GM18909 (cell line): ENCODE data around the gene PDE6G.

Experiments used
- ATAC-seq: cut with Tn5 transposase; IDR thresholded peaks from one replicate; pipeline ENCODE4 v1.9.1; 2021; ENCODE audit warnings: mild to moderate bottlenecking; ENCODE audit not compliant: unreplicated experiment, poor library complexity

Gene PDE6G

GRCh38 chr17:81656118-81656743 lies at the start of gene PDE6G:
Gene PDE6G (minus strand): TSS chr17:81656542. CDS start chr17:81653305, 3,237 bp downstream.
- no peak for ATAC-seq

DNA sequence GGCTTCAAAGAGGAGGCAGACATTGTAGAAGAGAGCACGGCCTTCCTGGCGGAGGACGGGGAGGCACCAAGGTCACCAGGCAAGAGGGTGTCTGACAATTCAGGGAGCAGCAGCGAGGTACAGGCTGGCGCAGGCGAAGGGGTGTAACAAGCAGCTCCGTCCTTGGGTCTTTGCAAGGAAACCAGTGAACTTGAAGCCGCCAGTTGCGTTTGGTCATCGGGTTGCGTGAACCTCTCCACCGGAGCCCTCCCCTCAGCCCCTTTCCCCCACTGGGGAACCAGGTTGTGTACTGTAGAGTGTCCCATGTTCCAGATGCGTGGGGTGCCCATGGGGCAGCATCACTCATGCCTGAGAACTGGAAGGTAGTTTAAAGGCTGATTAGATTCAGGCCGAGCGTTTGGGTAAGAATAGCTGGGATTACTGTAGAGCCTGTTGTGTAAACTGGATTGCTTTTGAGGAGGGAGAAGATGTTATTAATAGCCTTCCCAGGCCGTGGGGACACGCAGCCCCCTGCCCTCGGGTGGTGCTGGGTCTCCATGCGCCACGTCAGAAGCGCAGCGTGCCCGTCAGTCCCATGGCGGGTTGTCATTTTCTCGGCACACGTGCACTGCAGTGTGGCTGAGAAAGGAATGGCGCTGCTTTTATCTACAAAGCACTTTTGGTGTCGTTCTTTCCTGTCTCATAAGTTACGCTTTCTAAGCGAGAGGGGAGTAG lies 49.3 kb upstream of the PDE6G start:
- ATAC-seq: no peak

GRCh38 chr17:81703747-81704654 lies 47.7 kb upstream of the PDE6G start:
- no peak for ATAC-seq

- peak; percentile 80 for ATAC-seq
Observed at GRCh38 chr17:81702934-81703746, 46.8 kb upstream of the PDE6G start, which contains the start of gene MRPL12. Gene MRPL12 (plus strand): TSS chr17:81703367. CDS start chr17:81703502, 135 bp downstream.

GRCh38 chr17:81701288-81702071 lies 45.1 kb upstream of the PDE6G start:
- ATAC-seq: no peak

DNA sequence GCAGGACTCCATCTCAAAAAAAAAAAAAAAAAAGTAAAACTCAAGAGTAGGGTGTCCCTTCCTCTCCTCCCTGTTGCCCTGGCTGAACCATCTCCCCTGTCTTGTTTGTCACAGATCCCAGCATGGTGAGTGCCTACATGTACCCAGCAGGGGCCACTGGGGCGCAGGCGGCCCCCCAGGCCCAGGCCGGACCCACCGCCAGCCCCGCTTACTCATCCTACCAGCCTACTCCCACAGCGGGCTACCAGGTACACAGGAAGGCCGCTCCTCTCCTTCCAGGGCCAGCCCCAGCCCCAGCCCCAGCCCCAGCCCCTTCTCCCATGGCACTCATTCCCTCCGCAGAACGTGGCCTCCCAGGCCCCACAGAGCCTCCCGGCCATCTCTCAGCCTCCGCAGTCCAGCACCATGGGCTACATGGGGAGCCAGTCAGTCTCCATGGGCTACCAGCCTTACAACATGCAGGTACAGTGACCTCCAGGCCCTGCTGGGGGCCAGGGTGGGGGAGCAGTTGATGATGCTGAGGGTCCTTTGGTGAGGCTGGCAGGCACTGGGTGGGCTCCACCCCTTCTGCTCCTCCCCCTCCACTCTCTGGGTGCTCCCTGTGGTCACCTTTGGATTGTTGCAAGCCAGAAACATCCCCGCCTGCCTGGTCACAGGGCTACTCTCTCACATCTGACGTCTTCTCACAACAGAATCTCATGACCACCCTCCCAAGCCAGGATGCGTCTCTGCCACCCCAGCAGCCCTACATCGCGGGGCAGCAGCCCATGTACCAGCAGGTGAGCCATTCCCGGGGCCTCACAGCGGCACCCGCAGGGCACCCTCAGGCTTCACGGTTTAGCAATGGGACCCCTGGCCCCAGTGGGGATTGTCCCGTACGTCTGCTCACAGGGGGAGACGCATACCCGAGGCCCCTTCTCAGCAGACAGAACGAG lies 44.3 kb upstream of the PDE6G start:
- no peak for ATAC-seq

DNA sequence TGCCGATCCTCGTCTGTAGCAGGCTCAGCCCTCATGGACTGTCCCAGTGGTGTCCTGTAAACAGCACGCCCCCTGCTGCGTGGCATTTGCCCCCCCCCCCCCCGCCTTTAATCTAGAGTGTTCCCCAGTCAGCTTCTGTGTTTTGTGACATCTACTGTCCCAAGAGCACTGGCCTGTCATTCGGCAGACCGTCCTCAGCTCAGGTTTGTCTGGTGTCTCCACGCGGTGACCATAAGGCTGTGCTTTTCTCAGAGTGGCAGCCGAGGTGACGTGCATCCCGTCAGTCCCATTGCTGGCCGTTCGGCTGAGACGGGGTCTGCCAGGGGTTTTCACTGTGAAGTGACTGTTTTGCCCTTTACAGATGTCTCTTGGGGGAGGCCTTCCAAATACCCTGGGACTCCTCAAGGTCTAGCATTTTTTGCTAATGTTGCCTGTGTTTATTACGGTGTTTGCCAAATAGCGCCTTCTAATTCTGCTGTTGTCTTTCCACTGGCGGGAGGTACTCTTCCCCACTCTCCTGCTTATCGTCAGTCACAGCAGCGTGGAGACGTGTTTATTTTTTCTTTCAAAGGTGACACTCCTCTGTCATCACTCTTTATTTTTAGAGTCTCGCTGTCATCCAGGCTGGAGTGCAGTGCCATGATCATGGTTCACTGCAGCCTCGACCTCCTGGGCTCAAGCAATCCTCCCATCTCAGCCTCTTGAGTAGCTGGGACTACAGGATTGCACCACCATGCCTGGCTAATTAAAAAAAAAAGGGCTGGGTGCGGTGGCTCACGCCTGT lies 41.1 kb upstream of the PDE6G start:
- no peak for ATAC-seq

GRCh38 chr17:81696218-81696941 lies 40.0 kb upstream of the PDE6G start:
- ATAC-seq: no peak

DNA sequence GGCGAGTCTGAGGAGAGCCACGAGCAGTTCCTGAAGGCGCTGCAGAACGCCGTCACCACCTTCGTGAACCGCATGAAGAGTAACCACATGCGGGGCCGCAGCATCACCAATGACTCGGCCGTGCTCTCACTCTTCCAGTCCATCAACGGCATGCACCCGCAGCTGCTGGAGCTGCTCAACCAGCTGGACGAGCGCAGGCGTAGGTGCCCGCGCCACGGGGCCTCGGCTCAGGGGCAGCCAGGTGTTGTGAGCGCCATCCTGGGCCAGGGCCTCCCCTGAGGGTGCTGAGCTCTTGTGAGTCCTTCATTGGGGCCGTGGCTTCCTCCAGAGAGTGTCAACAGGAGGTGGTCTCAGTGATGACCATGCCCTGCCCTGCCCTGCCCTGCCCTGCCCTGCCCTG lies 39.5 kb upstream of the PDE6G start:
- ATAC-seq: no peak

GRCh38 chr17:81695211-81695610 lies 38.9 kb upstream of the PDE6G start:
- ATAC-seq: no peak

DNA sequence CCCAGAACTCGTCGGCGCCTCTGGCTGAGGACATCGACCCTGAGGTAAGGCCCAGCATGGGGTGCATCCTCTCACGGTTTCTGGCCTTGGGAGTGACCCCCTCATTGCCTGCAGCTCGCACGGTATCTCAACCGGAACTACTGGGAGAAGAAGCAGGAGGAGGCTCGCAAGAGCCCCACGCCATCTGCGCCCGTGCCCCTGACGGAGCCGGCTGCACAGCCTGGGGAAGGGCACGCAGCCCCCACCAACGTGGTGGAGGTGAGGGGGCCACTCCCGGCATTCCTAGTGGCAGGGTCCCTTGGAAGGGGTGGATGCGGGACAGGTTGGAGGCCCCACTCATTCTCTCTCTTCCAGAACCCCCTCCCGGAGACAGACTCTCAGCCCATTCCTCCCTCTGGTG lies 38.5 kb upstream of the PDE6G start:
- no peak for ATAC-seq

DNA sequence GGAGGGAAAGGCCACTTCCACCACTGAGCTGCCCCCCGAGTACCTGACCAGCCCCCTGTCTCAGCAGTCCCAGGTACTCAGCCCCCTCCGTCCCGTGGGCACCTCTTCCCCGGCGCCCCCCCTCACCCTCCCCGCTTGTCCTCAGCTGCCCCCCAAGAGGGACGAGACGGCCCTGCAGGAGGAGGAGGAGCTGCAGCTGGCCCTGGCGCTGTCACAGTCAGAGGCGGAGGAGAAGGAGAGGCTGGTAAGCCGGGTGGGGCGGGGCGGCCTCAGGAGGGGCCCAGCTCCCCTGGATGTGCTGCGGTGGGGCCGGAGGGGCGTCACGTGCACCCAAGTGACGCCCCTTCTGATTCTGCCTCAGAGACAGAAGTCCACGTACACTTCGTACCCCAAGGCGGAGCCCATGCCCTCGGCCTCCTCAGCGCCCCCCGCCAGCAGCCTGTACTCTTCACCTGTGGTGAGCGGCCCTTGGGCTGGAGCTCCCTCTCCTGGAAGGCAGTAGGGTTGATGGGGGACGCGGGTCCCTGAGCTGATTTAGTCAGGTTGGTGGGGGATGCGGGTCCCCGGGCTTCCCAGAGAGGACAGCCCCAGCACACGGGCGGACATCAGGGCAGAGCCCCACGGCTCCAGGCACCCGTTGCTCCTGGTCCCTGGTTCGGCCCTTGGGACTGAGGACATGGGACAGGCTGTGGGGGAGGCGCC lies 37.3 kb upstream of the PDE6G start:
- no peak for ATAC-seq

DNA sequence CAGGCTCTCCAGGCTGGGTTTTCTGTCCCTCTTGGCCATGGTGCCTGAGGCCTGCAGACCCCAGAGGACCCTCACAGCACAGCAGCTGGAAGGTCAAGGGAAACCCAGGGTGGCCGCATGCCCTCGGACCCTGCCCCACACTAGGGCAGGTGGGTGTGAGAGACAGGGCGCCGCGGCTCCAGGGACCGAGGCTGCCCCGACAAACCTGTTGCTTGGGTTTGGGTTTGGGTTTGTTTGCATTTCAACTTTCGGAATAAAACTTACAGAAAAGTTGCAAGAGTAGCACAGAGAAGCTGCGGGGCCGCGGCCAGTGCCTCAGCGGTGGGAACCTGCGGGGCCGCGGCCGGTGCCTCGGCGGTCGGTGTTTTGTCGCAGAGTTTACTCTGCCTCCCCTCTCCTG lies 35.3 kb upstream of the PDE6G start:
- no peak for ATAC-seq

- ATAC-seq: no peak
Observed at GRCh38 chr17:81691196-81691595, 34.9 kb upstream of the PDE6G start.

- no peak for ATAC-seq
Observed at GRCh38 chr17:81690549-81690948, 34.2 kb upstream of the PDE6G start.

- ATAC-seq: no peak
Observed at GRCh38 chr17:81690066-81690465, 33.7 kb upstream of the PDE6G start.
